ENCODE results near the gene SNAPC4.

The SNAPC4 gene

GRCh38 chr9:136399176-136400037 is 563 bp downstream of the SNAPC4 start:
- no peak overlapping the region for H3K27ac ChIP-seq (ENCODE audit: low read length)
- peak overlapping the region; percentile 85 for H3K4me3 ChIP-seq (ENCODE audit: low read length)
- no peaks in the 10 kb centered on the region for H3K9me3 ChIP-seq (ENCODE audit: control insufficient read depth, insufficient read depth, low read length)
- H3K27me3 ChIP-seq (ENCODE audit: control insufficient read depth, insufficient read depth, low read length), result no peaks in the 10 kb centered on the region
- DNase-seq (ENCODE audit: low read depth, low spot score), result no peak
- no CpG with 5 or more reads among the region's 67 CpGs for WGBS (ENCODE audit: insufficient coverage, insufficient read length)
- H3K36me3 ChIP-seq (ENCODE audit: control insufficient read depth, insufficient read depth, low read length), result peaks cover 40% of the 10 kb centered on the region
- H3K4me1 ChIP-seq (ENCODE audit: control insufficient read depth, insufficient read depth, low read length), result no peaks in the 10 kb centered on the region

DNA sequence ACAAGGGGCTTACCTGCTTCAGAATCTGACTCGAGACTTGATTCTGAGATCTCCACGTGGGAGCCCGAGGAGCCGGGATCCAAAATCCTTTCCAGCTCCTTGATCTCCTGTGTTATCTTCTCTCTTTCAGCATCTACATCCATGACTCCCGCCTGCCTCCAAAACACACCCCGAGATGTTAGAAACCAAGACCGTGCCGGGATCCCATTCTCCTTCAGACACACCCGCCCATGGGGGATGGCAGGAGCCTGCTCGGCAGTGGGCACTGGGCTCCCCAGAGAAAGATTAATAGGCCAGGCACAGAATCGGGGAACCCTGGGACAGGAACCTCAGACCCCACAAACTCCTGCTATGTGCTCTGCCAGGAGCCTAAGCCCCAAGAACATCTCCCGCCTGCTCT is 1.7 kb downstream of the SNAPC4 start:
- Histone ChIP-seq H3K27me3 (ENCODE audit: control insufficient read depth, insufficient read depth, low read length) (no peaks in the 10 kb centered on the region), H3K4me3 (ENCODE audit: low read length) (no peak overlapping the region), H3K4me1 (ENCODE audit: control insufficient read depth, insufficient read depth, low read length) (no peaks in the 10 kb centered on the region), H3K27ac (ENCODE audit: low read length) (no peak overlapping the region), H3K9me3 (ENCODE audit: control insufficient read depth, insufficient read depth, low read length) (no peaks in the 10 kb centered on the region), H3K36me3 (ENCODE audit: control insufficient read depth, insufficient read depth, low read length) (peaks cover 33% of the 10 kb centered on the region)
- no peak for DNase-seq (ENCODE audit: low read depth, low spot score)
- WGBS (ENCODE audit: insufficient coverage, insufficient read length), result no CpG with 5 or more reads among the region's 12 CpGs

- no CpG with 5 or more reads among the region's 6 CpGs for WGBS (ENCODE audit: insufficient coverage, insufficient read length)
- peaks cover 38% of the 10 kb centered on the region for H3K36me3 ChIP-seq (ENCODE audit: control insufficient read depth, insufficient read depth, low read length)
Observed at GRCh38 chr9:136397643-136398042, 2.3 kb downstream of the SNAPC4 start.

DNA sequence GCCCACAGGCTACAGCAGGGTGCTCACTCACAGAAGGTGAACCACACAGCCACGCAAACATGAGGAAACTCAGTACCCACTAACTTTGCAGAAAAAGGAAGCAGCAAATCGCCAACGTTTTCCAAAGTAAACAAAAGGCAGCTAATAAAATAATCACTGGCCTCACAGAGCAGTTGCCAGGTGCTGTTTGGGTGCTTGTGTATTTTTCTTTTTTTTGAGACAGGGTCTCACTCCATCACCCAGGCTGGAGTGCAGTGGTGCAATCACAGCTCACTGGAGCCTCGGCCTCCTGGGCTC is 3.8 kb downstream of the SNAPC4 start:
- DNase-seq (ENCODE audit: low read depth, low spot score), result no peak
- WGBS (ENCODE audit: insufficient coverage, insufficient read length), result no CpG with 5 or more reads among the region's 4 CpGs
- H3K9me3 ChIP-seq (ENCODE audit: control insufficient read depth, insufficient read depth, low read length), result no peaks in the 10 kb centered on the region

More at GRCh38 chr9:136397643-136398042, 2.3 kb downstream of the SNAPC4 start:
- Histone ChIP-seq H3K27ac (ENCODE audit: low read length) (no peak overlapping the region), H3K9me3 (ENCODE audit: control insufficient read depth, insufficient read depth, low read length) (no peaks in the 10 kb centered on the region), H3K27me3 (ENCODE audit: control insufficient read depth, insufficient read depth, low read length) (no peaks in the 10 kb centered on the region), H3K4me3 (ENCODE audit: low read length) (no peak overlapping the region), H3K4me1 (ENCODE audit: control insufficient read depth, insufficient read depth, low read length) (no peaks in the 10 kb centered on the region)
- no peak for DNase-seq (ENCODE audit: low read depth, low spot score)

DNA sequence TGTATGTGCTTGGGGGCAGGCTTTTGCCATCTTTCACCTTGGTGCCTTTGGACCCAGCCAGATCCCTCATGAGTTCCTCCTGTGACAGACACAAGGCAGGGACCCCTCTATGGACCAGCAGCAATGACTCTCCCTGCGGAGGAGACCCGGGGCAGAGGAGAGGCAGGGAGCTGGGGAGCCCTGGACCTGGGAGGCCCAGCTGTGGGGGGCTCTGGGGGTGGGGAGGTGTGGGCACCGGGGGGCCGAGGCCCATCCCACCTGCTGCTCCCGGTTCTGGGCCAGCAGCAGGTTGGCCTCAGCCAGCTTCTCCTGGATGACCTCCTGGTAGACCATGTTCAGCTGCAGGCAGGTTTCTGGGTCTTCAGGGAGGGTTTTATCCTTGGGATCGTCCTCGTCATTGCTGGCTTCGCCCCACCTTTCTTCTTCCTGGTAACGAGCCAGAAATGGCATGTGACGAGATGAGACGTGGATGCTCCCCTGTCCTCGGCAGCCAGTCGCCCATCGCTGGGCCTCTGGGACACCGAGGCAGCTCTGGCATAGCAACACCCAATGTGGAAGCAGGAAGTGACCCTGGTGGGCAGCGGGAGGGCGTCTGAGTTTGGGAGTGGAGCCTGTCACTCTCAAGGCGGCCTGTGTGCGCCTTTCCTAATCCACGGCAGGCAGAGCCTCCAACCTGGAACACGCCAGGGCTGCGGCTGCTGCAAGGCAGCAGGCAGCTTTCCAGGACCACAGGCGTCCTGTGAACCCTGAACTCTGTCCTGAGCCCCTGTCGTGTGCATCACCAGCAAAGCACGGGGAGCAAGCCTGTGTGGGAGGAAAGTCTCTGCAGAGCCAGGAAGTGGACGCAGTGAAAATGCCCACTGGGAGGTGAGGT is 4.4 kb downstream of the SNAPC4 start:
- Histone ChIP-seq H3K9me3 (ENCODE audit: control insufficient read depth, insufficient read depth, low read length) (no peaks in the 10 kb centered on the region), H3K36me3 (ENCODE audit: control insufficient read depth, insufficient read depth, low read length) (peaks cover 48% of the 10 kb centered on the region), H3K4me3 (ENCODE audit: low read length) (no peak overlapping the region), H3K4me1 (ENCODE audit: control insufficient read depth, insufficient read depth, low read length) (no peaks in the 10 kb centered on the region), H3K27ac (ENCODE audit: low read length) (no peak overlapping the region), H3K27me3 (ENCODE audit: control insufficient read depth, insufficient read depth, low read length) (no peaks in the 10 kb centered on the region)
- WGBS (ENCODE audit: insufficient coverage, insufficient read length), result no CpG with 5 or more reads among the region's 26 CpGs
- DNase-seq (ENCODE audit: low read depth, low spot score), result no peak

More for the DNA sequence above, 3.8 kb downstream of the SNAPC4 start:
- Histone ChIP-seq H3K27me3 (ENCODE audit: control insufficient read depth, insufficient read depth, low read length) (no peaks in the 10 kb centered on the region), H3K4me1 (ENCODE audit: control insufficient read depth, insufficient read depth, low read length) (no peaks in the 10 kb centered on the region), H3K36me3 (ENCODE audit: control insufficient read depth, insufficient read depth, low read length) (peaks cover 48% of the 10 kb centered on the region), H3K27ac (ENCODE audit: low read length) (no peak overlapping the region), H3K4me3 (ENCODE audit: low read length) (no peak overlapping the region)

DNA sequence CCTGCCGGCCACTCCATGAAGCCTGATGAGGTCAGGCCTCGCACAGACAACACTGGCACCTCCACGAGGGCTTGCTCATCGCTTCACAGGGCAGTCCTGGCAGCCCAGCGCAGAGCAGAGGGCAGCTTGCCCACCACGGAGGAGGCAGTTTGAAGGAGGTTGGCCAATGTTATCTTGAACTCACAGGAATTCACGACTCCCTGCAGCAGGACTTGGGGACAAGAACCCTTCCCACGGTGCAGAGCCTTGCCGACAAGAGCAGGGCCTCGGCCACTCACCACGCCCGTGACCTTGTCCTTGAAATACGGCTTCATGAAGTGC is 5.0 kb downstream of the SNAPC4 start:
- no peaks in the 10 kb centered on the region for H3K9me3 ChIP-seq (ENCODE audit: control insufficient read depth, insufficient read depth, low read length)
- no peaks in the 10 kb centered on the region for H3K4me1 ChIP-seq (ENCODE audit: control insufficient read depth, insufficient read depth, low read length)
- peaks cover 48% of the 10 kb centered on the region for H3K36me3 ChIP-seq (ENCODE audit: control insufficient read depth, insufficient read depth, low read length)
- no peak for DNase-seq (ENCODE audit: low read depth, low spot score)
- whole genome bisulfite sequencing (ENCODE audit: insufficient coverage, insufficient read length), result no CpG with 5 or more reads among the region's 13 CpGs
- H3K27me3 ChIP-seq (ENCODE audit: control insufficient read depth, insufficient read depth, low read length), result no peaks in the 10 kb centered on the region
- no peak overlapping the region for H3K27ac ChIP-seq (ENCODE audit: low read length)
- no peak overlapping the region; the same call in 1 of the 2 replicates for H3K4me3 ChIP-seq (ENCODE audit: low read length)

- Histone ChIP-seq H3K36me3 (ENCODE audit: control insufficient read depth, insufficient read depth, low read length) (peaks cover 49% of the 10 kb centered on the region), H3K4me1 (ENCODE audit: control insufficient read depth, insufficient read depth, low read length) (no peaks in the 10 kb centered on the region), H3K4me3 (ENCODE audit: low read length) (no peak overlapping the region), H3K27ac (ENCODE audit: low read length) (no peak overlapping the region), H3K9me3 (ENCODE audit: control insufficient read depth, insufficient read depth, low read length) (no peaks in the 10 kb centered on the region), H3K27me3 (ENCODE audit: control insufficient read depth, insufficient read depth, low read length) (no peaks in the 10 kb centered on the region)
- no CpG with 5 or more reads among the region's 21 CpGs for WGBS (ENCODE audit: insufficient coverage, insufficient read length)
- no peak for DNase-seq (ENCODE audit: low read depth, low spot score)
Observed at GRCh38 chr9:136394312-136395019, 5.5 kb downstream of the SNAPC4 start.

- no peak overlapping the region for H3K4me3 ChIP-seq (ENCODE audit: low read length)
- WGBS (ENCODE audit: insufficient coverage, insufficient read length), result no CpG with 5 or more reads among the region's 17 CpGs
- peaks cover 55% of the 10 kb centered on the region for H3K36me3 ChIP-seq (ENCODE audit: control insufficient read depth, insufficient read depth, low read length)
- no peak for DNase-seq (ENCODE audit: low read depth, low spot score)
- H3K9me3 ChIP-seq (ENCODE audit: control insufficient read depth, insufficient read depth, low read length), result no peaks in the 10 kb centered on the region
- no peaks in the 10 kb centered on the region for H3K27me3 ChIP-seq (ENCODE audit: control insufficient read depth, insufficient read depth, low read length)
- H3K4me1 ChIP-seq (ENCODE audit: control insufficient read depth, insufficient read depth, low read length), result no peaks in the 10 kb centered on the region
- no peak overlapping the region for H3K27ac ChIP-seq (ENCODE audit: low read length)
Observed at GRCh38 chr9:136393531-136393930, 6.4 kb downstream of the SNAPC4 start.

DNA sequence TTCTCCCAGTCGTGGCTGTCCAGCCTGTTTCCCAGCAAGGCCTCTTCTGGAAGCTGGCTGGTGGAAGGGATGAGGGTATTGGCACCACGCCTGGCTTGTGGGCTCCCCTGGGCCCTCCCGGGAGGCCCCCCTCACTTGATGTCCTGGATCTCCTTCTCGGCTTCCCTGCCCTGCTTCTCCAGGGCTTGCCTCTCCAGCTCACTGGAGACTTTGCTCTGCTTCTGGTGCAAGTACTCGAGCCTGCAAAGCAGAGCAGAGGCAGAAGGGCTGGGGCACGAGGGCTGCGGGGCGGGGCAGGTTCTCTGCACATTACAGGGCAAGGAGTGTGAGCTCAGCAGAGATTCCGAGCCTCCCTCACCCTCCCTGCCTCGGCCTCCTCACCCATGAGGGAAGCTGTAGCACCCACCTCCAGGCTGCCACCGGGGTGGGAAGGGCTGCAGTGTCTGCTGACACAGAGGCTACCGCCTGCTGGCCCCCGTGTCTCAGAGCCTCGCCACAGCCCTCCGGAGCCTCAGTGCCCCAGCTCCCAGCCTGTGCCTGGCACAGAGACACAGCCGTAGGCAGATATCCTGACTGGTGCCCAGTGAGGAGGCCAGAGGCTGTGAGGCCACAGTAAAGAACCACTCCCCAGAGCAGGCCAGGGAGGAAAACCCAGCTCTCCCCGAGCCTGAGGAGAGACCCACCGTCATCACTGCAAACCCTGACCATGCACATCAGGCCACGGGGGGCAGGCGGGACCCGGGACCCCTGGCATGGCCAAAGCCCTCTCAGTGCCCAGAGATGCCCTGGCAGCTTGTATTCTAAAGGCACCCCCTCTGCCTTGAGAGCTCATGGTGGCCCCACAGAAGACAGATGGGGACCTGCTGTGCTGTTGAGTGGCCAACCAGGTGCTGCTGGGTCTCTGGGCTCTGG is 7.2 kb downstream of the SNAPC4 start:
- no CpG with 5 or more reads among the region's 21 CpGs for WGBS (ENCODE audit: insufficient coverage, insufficient read length)
- Histone ChIP-seq H3K4me3 (ENCODE audit: low read length) (no peak overlapping the region; the same call in 1 of the 2 replicates), H3K27me3 (ENCODE audit: control insufficient read depth, insufficient read depth, low read length) (no peaks in the 10 kb centered on the region), H3K27ac (ENCODE audit: low read length) (no peak overlapping the region), H3K9me3 (ENCODE audit: control insufficient read depth, insufficient read depth, low read length) (no peaks in the 10 kb centered on the region), H3K4me1 (ENCODE audit: control insufficient read depth, insufficient read depth, low read length) (no peaks in the 10 kb centered on the region), H3K36me3 (ENCODE audit: control insufficient read depth, insufficient read depth, low read length) (peaks cover 62% of the 10 kb centered on the region)
- DNase-seq (ENCODE audit: low read depth, low spot score), result no peak

All from iPS DF 6.9 (cell line).